Spleen (tissue), 11 donors: ENCODE data around the gene CHST8. TPM values are rescaled to one million over a fixed set of nuclear protein-coding genes. Genes with fewer than 3 reads are reported as not detected.
"Not testable (repeated sequence)": the region's sequence is repeated elsewhere in the genome, so short reads cannot be mapped to it uniquely, and the experiment has no call there.

ENCODE experiments used
- DNase-seq: peaks from one replicate; pipeline ENCODE4 v3.0.0-alpha.2; 2020
- H3K27ac ChIP-seq, 8 donors: fragments of 200-600 bp; sonication (generic) in 7 of 8; 1 replicate in 4 of 8; 2 replicates in 4 of 8; pipeline versions ENCODE4 v1.5.0 to v1.8.0; 2016 to 2021; ENCODE audit warnings: inconsistent platforms in 4 of 8, mild to moderate bottlenecking in 4 of 8, moderate library complexity in 1 of 8
- H3K27me3 ChIP-seq, 7 donors: fragments of 200-600 bp; sonication (generic) in 6 of 7; replicated peaks in 1 of 7; 1 replicate in 4 of 7; 2 replicates in 3 of 7; pipeline versions ENCODE4 v1.5.0 to v1.8.0; 2016 to 2021; ENCODE audit warnings: inconsistent platforms in 3 of 7, mild to moderate bottlenecking in 1 of 7
- H3K36me3 ChIP-seq, 6 donors: fragments of 200-600 bp; sonication (generic) in 5 of 6; 1 replicate in 4 of 6; 2 replicates in 2 of 6; pipeline versions ENCODE4 v1.5.0 to v1.8.0; 2016 to 2021; ENCODE audit warnings: inconsistent platforms in 2 of 6
- H3K4me1 ChIP-seq, 6 donors: fragments of 200-600 bp; sonication (generic) in 5 of 6; 1 replicate in 3 of 6; 2 replicates in 3 of 6; pipeline versions ENCODE4 v1.5.0 to v1.8.0; 2016 to 2021; ENCODE audit warnings: inconsistent platforms in 3 of 6
- H3K4me3 ChIP-seq, 8 donors: fragments of 200-600 bp; sonication (generic) in 7 of 8; 1 replicate in 4 of 8; 2 replicates in 4 of 8; pipeline versions ENCODE4 v1.5.0 to v1.8.0; 2016 to 2021; ENCODE audit warnings: inconsistent platforms in 4 of 8, mild to moderate bottlenecking in 4 of 8, moderate library complexity in 2 of 8
- H3K9me3 ChIP-seq, 8 donors: fragments of 200-600 bp; sonication (generic) in 7 of 8; 1 replicate in 4 of 8; 2 replicates in 4 of 8; pipeline versions ENCODE4 v1.5.0 to v1.8.0; 2016 to 2021; ENCODE audit warnings: inconsistent platforms in 4 of 8
- CTCF ChIP-seq, 11 experiments: fragments of 200-600 bp in 7 of 11; fragments of 450-650 bp in 4 of 11; sonication (generic) in 4 of 11; IDR thresholded peaks in 8 of 11; conservative IDR thresholded peaks in 3 of 11; 1 replicate in 7 of 11; 2 replicates in 4 of 11; pipeline versions ENCODE4 v1.4.0 to v1.8.0; 2016 to 2021; ENCODE audit warnings: antibody characterized with exemption in 11 of 11, inconsistent platforms in 4 of 11, mild to moderate bottlenecking in 1 of 11
- POLR2A ChIP-seq, 3 donors: fragments of 450-650 bp; IDR thresholded peaks; one replicate each; pipeline ENCODE4 v1.5.1; 2017; ENCODE audit warnings: antibody characterized with exemption in 3 of 3, mild to moderate bottlenecking in 1 of 3
- POLR2AphosphoS5 ChIP-seq, 3 donors: sonication (generic); formaldehyde crosslinking; IDR thresholded peaks; one replicate each; pipeline ENCODE4 v1.5.1; 2017; ENCODE audit warnings: antibody characterized with exemption in 3 of 3
- WGBS, 5 donors: extraction: QIAGEN DNeasy Blood & Tissue Kit in 3 of 5; methylation state at CpG; one replicate each; pipeline versions ENCODE4 v1.1.5 to v1.1.7; 2013 to 2018; 5-methylcytosine and 5-hydroxymethylcytosine counted together
- intact Hi-C: fragments of 100-400 bp; cut with DNase I; formaldehyde crosslinking; loops from one replicate; pipeline ENCODE4 v1.15.0; 2023; ENCODE audit warnings: low total_unique reads
- polyA plus RNA-seq, 3 donors: library from polyadenylated mRNA; stranded (reverse); fragments of 200-250 nt; gene quantifications; one replicate each; pipeline ENCODE4 v1.2.1, GENCODE V29; 2013
- total RNA-seq, 7 donors: library from RNA; depleted of rRNA in 3 of 7; stranded (reverse); fragments of >200 nt in 3 of 7; fragmentation: NEBNext Ultra II Directional in 4 of 7; extraction: Animal tissue kit (Norgen Biotek cat#: 25700) in 4 of 7; gene quantifications; one replicate each; pipeline versions ENCODE4 v1.1.0 to v1.2.1, GENCODE V29; 2016 to 2021
- donor health status: healthy with polysubstance abuse.
- donor health status: DM: no; HTN: no; CAD: no; lungs with moderate emphysema.
- donor health status: DM: no; HTN: no; CAD: no.
- donor health status: Bipolar disorder and iron deficiency.
- donor health status: healthy.
- donor health status: DM: no; HTN: no; CAD: no.
- donor health status: DM: yes; HTN: yes; CAD: no.

CHST8 gene
- total and polyA plus RNA-seq, 10 donors, result 0.43 to 4.0 (median 1.6) TPM

GRCh38 chr19:33818411-33818810, 196.7 kb downstream of the CHST8 start:
- DNase-seq, result peak; percentile 46
- H3K27ac ChIP-seq, result no peak overlapping the region
- no peak for TF ChIP-seq CTCF (IDR thresholded peaks at IDR 0.05 in 8 of 11, conservative IDR thresholded peaks at IDR 0.05 in 3 of 11)
- TF ChIP-seq POLR2AphosphoS5 (IDR thresholded peaks at IDR 0.05), result no peak
- no peak for TF ChIP-seq POLR2A (IDR thresholded peaks at IDR 0.05)
- 79 to 95% (median 87%) methylated on average over 3 to 4 of the region's 4 CpGs for WGBS, 5 donors
- H3K4me3 ChIP-seq, result no peak overlapping the region
- H3K9me3 ChIP-seq, result no peaks in the 10 kb centered on the region
- peaks cover 17 to 52% (median 31%) of the 10 kb centered on the region in 6 donors for H3K4me1 ChIP-seq
- H3K27me3 ChIP-seq, result peaks cover 0 to 19% (median 0%) of the 10 kb centered on the region in 7 donors
- peaks cover 0 to 11% (median 2%) of the 10 kb centered on the region in 6 donors for H3K36me3 ChIP-seq
- intact Hi-C loops, result no loop called here

- peak overlapping the region in 1 of 8 donors; percentile 70 for H3K4me3 ChIP-seq
- 67 to 85% (median 70%) methylated on average over 7 of the region's 7 CpGs for WGBS, 5 donors
- H3K36me3 ChIP-seq, H3K9me3 ChIP-seq, intact Hi-C loops: not testable (repeated sequence)
- peaks cover 17 to 52% (median 31%) of the 10 kb centered on the region in 6 donors for H3K4me1 ChIP-seq
- peak overlapping the region in 6 of 8 donors; percentile 59 to 89 (median 88) for H3K27ac ChIP-seq
- H3K27me3 ChIP-seq, result peaks cover 0 to 19% (median 0%) of the 10 kb centered on the region in 7 donors
- DNase-seq, result peak; percentile 4
Observed at GRCh38 chr19:33819078-33819477, 197.3 kb downstream of the CHST8 start.

- no peak for DNase-seq
- peak overlapping the region; percentile 59 to 89 (median 86) for H3K27ac ChIP-seq
- TF ChIP-seq CTCF (IDR thresholded peaks at IDR 0.05 in 8 of 11, conservative IDR thresholded peaks at IDR 0.05 in 3 of 11), result no peak
- TF ChIP-seq POLR2AphosphoS5 (IDR thresholded peaks at IDR 0.05), result no peak
- TF ChIP-seq POLR2A (IDR thresholded peaks at IDR 0.05), result no peak
- intact Hi-C loops, result no loop called here
- H3K4me1 ChIP-seq, result peaks cover 17 to 52% (median 31%) of the 10 kb centered on the region in 6 donors
- WGBS, 5 donors, result 27 to 56% (median 38%) methylated on average over 6 to 10 of the region's 10 CpGs
- peaks cover 0 to 19% (median 0%) of the 10 kb centered on the region in 7 donors for H3K27me3 ChIP-seq
- H3K4me3 ChIP-seq, result peak overlapping the region in 7 of 8 donors; percentile 28 to 70 (median 48)
- no peaks in the 10 kb centered on the region for H3K9me3 ChIP-seq
- H3K36me3 ChIP-seq, result no peaks in the 10 kb centered on the region
Observed at GRCh38 chr19:33819506-33819879, 197.7 kb downstream of the CHST8 start.

- Histone ChIP-seq H3K27me3 (peaks cover 0 to 19% (median 0%) of the 10 kb centered on the region in 7 donors), H3K9me3 (no peaks in the 10 kb centered on the region), H3K4me3 (peak overlapping the region; percentile 20 to 70 (median 48)), H3K36me3 (no peaks in the 10 kb centered on the region), H3K27ac (peak overlapping the region; percentile 59 to 89 (median 86)), H3K4me1 (peaks cover 17 to 52% (median 31%) of the 10 kb centered on the region in 6 donors)
- TF ChIP-seq POLR2A (IDR thresholded peaks at IDR 0.05), result no peak
- TF ChIP-seq POLR2AphosphoS5 (IDR thresholded peaks at IDR 0.05), result peak; percentile 62 to 84 (median 75)
- no peak for TF ChIP-seq CTCF (IDR thresholded peaks at IDR 0.05 in 8 of 11, conservative IDR thresholded peaks at IDR 0.05 in 3 of 11)
- peak; percentile 95 for DNase-seq
- WGBS, 5 donors, result 1 to 2% (median 1%) methylated on average over 43 to 61 of the region's 61 CpGs
- intact Hi-C loops, result no loop called here
Observed at GRCh38 chr19:33819880-33820781, 198.4 kb downstream of the CHST8 start.
